Kidney (tissue), 14 donors: ENCODE data around the gene BANF2. TPM values are rescaled to one million over a fixed set of nuclear protein-coding genes. Genes with fewer than 3 reads are reported as not detected.

ENCODE experiments used
- DNase-seq, 5 donors: peaks; one replicate each; pipeline ENCODE4 v3.0.0-alpha.2; 2013 to 2020
- FAIRE-seq: peaks from 2 replicates; lab custom pipeline; 2012; peaks lifted over from hg19 to GRCh38; lab: Jason Lieb, UNC
- H3K27ac ChIP-seq, 2 donors: one replicate each; pipeline ENCODE4 v1.7.0; 2013; ENCODE audit warnings: low read depth in 2 of 2, low read length in 2 of 2, inconsistent platforms in 1 of 2
- H3K27me3 ChIP-seq: one replicate; pipeline ENCODE4 v1.7.1; 2013; ENCODE audit warnings: low read length, inconsistent platforms; ENCODE audit not compliant: control insufficient read depth, insufficient read depth
- H3K36me3 ChIP-seq, 3 donors: one replicate each; pipeline versions ENCODE4 v1.7.0 to v1.7.1; 2013; ENCODE audit warnings: low read length in 3 of 3, control low read depth in 1 of 3, inconsistent platforms in 1 of 3; ENCODE audit not compliant: insufficient read depth in 3 of 3, control insufficient read depth in 2 of 3
- H3K4me1 ChIP-seq, 3 donors: one replicate each; pipeline versions ENCODE4 v1.7.0 to v1.7.1; 2013; ENCODE audit warnings: low read length in 3 of 3, inconsistent platforms in 1 of 3, low read depth in 1 of 3; ENCODE audit not compliant: control insufficient read depth in 2 of 3, insufficient read depth in 2 of 3
- H3K4me3 ChIP-seq, 3 donors: one replicate each; pipeline versions ENCODE4 v1.7.0 to v1.8.1; 2013; ENCODE audit warnings: low read length in 3 of 3, control low read depth in 1 of 3, inconsistent platforms in 1 of 3
- H3K9ac ChIP-seq, 3 donors: one replicate each; pipeline versions ENCODE4 v1.7.0 to v1.7.1; 2013; ENCODE audit warnings: low read length in 3 of 3, control low read depth in 1 of 3, inconsistent platforms in 1 of 3
- H3K9me3 ChIP-seq, 3 donors: one replicate each; pipeline versions ENCODE4 v1.7.0 to v1.7.1; 2013; ENCODE audit warnings: low read length in 3 of 3, control low read depth in 1 of 3, inconsistent platforms in 1 of 3; ENCODE audit not compliant: control insufficient read depth in 2 of 3, insufficient read depth in 1 of 3
- intact Hi-C: fragments of 100-400 bp; cut with DNase I; formaldehyde crosslinking; loops from one replicate; pipeline ENCODE4 v1.11.1; 2022
- polyA plus RNA-seq: library from polyadenylated mRNA; stranded (reverse); fragments of 350-450 nt; fragmentation: Illumina TruSeq; extraction: RNeasy Lipid Tissue Mini Kit (QIAGEN cat#74804); gene quantifications from one replicate; pipeline ENCODE4 v1.2.3, GENCODE V29; 2014; ENCODE audit warnings: low read depth, low replicate concordance; ENCODE audit not compliant: insufficient read depth
- total RNA-seq: library from RNA; stranded (reverse); fragmentation: NEBNext Ultra II Directional; extraction: Animal tissue kit (Norgen Biotek cat#: 25700); gene quantifications from one replicate; pipeline ENCODE4 v1.2.1, GENCODE V29; 2021
- TF ChIP-seq, protein P1 (sequence below): IDR thresholded peaks from 3 replicates; pipeline ENCODE4 v1.5.1; 2012; ENCODE audit warnings: mild to moderate bottlenecking, moderate library complexity, borderline replicate concordance; ENCODE audit not compliant: insufficient read depth; ENCODE audit errors: extremely low read depth
- donor health status: control.
- donor health status: control.
- donor health status: control.
- donor health status: control.
- donor health status: control.
- donor health status: DM: yes; HTN: yes; CAD: no.
- donor health status: Normal renal cell carcinoma (clear cell type).

Gene BANF2
- total and polyA plus RNA-seq, 2 donors from 2014 or later = not detected

DNA sequence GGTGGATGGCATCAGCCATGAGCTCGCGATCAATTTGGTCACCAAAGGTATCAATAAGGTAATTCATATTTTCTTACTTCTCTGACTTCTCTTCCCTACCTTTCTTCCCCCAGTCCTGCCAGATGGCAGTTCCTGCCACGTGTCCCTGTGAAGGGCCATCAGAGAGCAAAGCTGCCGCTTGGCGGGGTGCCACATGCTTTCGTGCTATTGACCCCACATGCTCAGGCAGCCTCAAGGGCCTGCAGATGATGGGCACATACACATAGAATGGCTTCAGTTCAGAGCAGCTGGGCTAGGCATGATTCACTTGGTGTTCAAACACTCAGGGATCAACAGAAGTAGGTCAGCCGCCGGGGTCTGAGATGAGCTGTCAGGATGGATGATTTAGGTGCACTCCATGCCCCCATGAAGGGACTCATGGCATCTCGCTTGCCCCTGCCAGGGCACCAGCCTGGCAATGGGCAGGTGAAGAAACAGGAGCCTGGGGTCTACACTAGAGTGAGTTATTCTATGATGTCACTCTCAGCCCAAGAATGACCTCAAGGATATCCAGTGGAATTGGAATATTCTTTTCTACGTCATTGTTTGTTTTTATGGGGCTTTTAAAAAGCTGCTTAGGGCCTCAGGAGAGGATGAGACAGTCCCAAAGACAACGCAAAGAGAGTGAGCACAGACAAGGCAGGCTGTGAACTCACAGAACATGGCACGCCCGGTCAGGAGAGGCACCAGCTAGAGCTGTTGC, 25.5 kb downstream of the BANF2 start:
- intact Hi-C loops = no loop called here
- no peaks in the 10 kb centered on the region for H3K27me3 ChIP-seq
- TF ChIP-seq, protein P1, sequence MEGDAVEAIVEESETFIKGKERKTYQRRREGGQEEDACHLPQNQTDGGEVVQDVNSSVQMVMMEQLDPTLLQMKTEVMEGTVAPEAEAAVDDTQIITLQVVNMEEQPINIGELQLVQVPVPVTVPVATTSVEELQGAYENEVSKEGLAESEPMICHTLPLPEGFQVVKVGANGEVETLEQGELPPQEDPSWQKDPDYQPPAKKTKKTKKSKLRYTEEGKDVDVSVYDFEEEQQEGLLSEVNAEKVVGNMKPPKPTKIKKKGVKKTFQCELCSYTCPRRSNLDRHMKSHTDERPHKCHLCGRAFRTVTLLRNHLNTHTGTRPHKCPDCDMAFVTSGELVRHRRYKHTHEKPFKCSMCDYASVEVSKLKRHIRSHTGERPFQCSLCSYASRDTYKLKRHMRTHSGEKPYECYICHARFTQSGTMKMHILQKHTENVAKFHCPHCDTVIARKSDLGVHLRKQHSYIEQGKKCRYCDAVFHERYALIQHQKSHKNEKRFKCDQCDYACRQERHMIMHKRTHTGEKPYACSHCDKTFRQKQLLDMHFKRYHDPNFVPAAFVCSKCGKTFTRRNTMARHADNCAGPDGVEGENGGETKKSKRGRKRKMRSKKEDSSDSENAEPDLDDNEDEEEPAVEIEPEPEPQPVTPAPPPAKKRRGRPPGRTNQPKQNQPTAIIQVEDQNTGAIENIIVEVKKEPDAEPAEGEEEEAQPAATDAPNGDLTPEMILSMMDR = no peak
- H3K9me3 ChIP-seq = no peaks in the 10 kb centered on the region
- no peak overlapping the region for H3K27ac ChIP-seq
- no peaks in the 10 kb centered on the region for H3K4me1 ChIP-seq
- DNase-seq = no peak
- FAIRE-seq = no peak
- H3K36me3 ChIP-seq = no peaks in the 10 kb centered on the region
- no peak overlapping the region for H3K9ac ChIP-seq
- H3K4me3 ChIP-seq = no peak overlapping the region

DNA sequence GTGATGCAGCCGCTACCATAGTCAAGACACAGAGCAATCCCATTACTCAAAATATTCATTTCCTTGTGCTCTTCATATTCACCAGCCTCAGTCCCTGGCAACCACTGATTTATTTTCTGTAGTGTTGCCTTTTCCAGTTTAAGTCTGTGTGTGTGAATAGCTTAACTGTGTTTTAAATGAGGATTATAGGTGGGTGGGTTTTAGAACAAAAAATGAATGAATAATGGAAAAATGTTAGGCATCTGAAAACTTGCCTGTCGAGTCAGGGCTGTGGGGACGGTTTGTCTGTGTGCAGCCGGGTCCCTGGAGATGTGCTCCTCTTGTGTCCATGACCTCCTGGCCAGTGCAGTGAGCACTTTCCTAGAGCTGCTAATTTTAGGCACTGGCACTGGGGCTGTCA, 27.1 kb downstream of the BANF2 start:
- H3K9ac ChIP-seq = no peak overlapping the region
- TF ChIP-seq, protein P1 = no peak
- H3K4me1 ChIP-seq = no peaks in the 10 kb centered on the region
- no peak for FAIRE-seq
- H3K36me3 ChIP-seq = no peaks in the 10 kb centered on the region
- H3K27me3 ChIP-seq = no peaks in the 10 kb centered on the region
- H3K9me3 ChIP-seq = no peaks in the 10 kb centered on the region
- intact Hi-C loops = no loop called here
- H3K27ac ChIP-seq = no peak overlapping the region
- no peak for DNase-seq
- no peak overlapping the region for H3K4me3 ChIP-seq

DNA sequence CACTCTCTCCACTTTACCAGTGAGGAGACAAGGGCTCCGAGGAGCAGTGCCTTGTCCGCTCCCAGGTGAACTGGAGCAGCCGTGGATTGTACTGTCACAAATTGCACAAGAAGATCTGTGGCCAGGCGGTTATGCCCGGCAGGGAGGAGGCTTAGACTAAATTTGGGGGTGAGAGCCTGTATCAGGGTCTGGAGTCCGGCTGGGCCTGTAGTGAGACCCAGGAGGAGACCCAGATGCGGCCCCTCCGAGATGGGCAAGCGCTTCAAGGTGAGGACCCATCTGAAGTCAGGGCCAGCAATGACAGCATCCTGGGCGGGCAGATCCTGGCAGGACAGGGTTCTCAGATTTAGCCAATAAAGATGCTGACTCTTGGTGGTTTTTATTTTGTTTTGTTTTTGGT, 27.6 kb downstream of the BANF2 start:
- Histone ChIP-seq H3K4me3 (no peak overlapping the region), H3K27me3 (no peaks in the 10 kb centered on the region), H3K4me1 (no peaks in the 10 kb centered on the region), H3K36me3 (no peaks in the 10 kb centered on the region), H3K9me3 (no peaks in the 10 kb centered on the region), H3K9ac (no peak overlapping the region), H3K27ac (no peak overlapping the region)
- intact Hi-C loops = no loop called here
- no peak for DNase-seq
- TF ChIP-seq, protein P1 = no peak
- FAIRE-seq = no peak
